Glutamatergic neuron (in vitro differentiated cells): ENCODE data around the gene ZNF316. TPM values are rescaled to one million over a fixed set of nuclear protein-coding genes. Genes with fewer than 3 reads are reported as not detected.
"Not testable (repeated sequence)": the region's sequence is repeated elsewhere in the genome, so short reads cannot be mapped to it uniquely, and the experiment has no call there.

Experiments used
- DNase-seq: peaks from one replicate; pipeline ENCODE4 v3.0.0; 2022
- H3K27ac Mint-ChIP-seq: one replicate; pipeline ENCODE4 v1.8.0; 2020; ENCODE audit warnings: mild to moderate bottlenecking, mixed read lengths, inconsistent platforms; ENCODE audit not compliant: unreplicated experiment
- H3K27me3 Mint-ChIP-seq: one replicate; pipeline ENCODE4 v1.8.0; 2020; ENCODE audit warnings: mild to moderate bottlenecking, moderate library complexity, mixed read lengths, inconsistent platforms; ENCODE audit not compliant: unreplicated experiment
- H3K36me3 Mint-ChIP-seq: one replicate; pipeline ENCODE4 v1.8.0; 2020; ENCODE audit warnings: mild to moderate bottlenecking, mixed read lengths, inconsistent platforms; ENCODE audit not compliant: unreplicated experiment
- H3K4me1 Mint-ChIP-seq: one replicate; pipeline ENCODE4 v1.8.0; 2020; ENCODE audit warnings: mild to moderate bottlenecking, low read depth, mixed read lengths, inconsistent platforms; ENCODE audit not compliant: unreplicated experiment
- H3K4me3 Mint-ChIP-seq: one replicate; pipeline ENCODE4 v1.8.0; 2020; ENCODE audit warnings: mild to moderate bottlenecking, mixed read lengths, inconsistent platforms; ENCODE audit not compliant: unreplicated experiment
- H3K9me3 Mint-ChIP-seq: one replicate; pipeline ENCODE4 v1.8.0; 2020; ENCODE audit warnings: mild to moderate bottlenecking, moderate library complexity, mixed read lengths, inconsistent platforms; ENCODE audit not compliant: unreplicated experiment
- CTCF ChIP-seq: fragments of 200-600 bp; sonication (generic); IDR thresholded peaks from one replicate; pipeline ENCODE4 v1.5.0; 2021; ENCODE audit not compliant: partially characterized antibody, unreplicated experiment
- total RNA-seq: library from RNA; stranded (reverse); fragmentation: NEBNext Ultra II Directional; extraction: Animal tissue kit (Norgen Biotek cat#: 25700); gene quantifications from one replicate; pipeline ENCODE4 v1.2.1, GENCODE V29; 2021; ENCODE audit not compliant: unreplicated experiment

ZNF316 gene
- total RNA-seq, 1 donor from 2014 or later: 51.1 TPM

GRCh38 chr7:6630007-6630849, 6.9 kb upstream of the ZNF316 start:
- Mint-ChIP-seq H3K4me3 (no peak overlapping the region), H3K27ac (no peak overlapping the region), H3K9me3 (peaks cover 4% of the 10 kb centered on the region), H3K27me3 (peaks cover 5% of the 10 kb centered on the region), H3K4me1 (no peaks in the 10 kb centered on the region), H3K36me3 (no peaks in the 10 kb centered on the region)
- no peak for TF ChIP-seq CTCF
- no peak for DNase-seq

GRCh38 chr7:6631605-6632004, 5.5 kb upstream of the ZNF316 start:
- Mint-ChIP-seq H3K4me1 (no peaks in the 10 kb centered on the region), H3K27ac (no peak overlapping the region), H3K4me3 (no peak overlapping the region), H3K36me3 (no peaks in the 10 kb centered on the region), H3K9me3 (peaks cover 5% of the 10 kb centered on the region), H3K27me3 (peaks cover 5% of the 10 kb centered on the region)
- DNase-seq: no peak
- no peak for TF ChIP-seq CTCF

- H3K27me3 Mint-ChIP-seq: peaks cover 10% of the 10 kb centered on the region
- H3K9me3 Mint-ChIP-seq: peaks cover 8% of the 10 kb centered on the region
- H3K4me3 Mint-ChIP-seq: no peak overlapping the region
- H3K4me1 Mint-ChIP-seq: peaks cover 2% of the 10 kb centered on the region
- no peak overlapping the region for H3K27ac Mint-ChIP-seq
- no peaks in the 10 kb centered on the region for H3K36me3 Mint-ChIP-seq
- no peak for DNase-seq
- no peak for TF ChIP-seq CTCF
Observed at GRCh38 chr7:6634021-6634420, 3.1 kb upstream of the ZNF316 start.

- not testable (repeated sequence) for DNase-seq, H3K36me3 Mint-ChIP-seq, H3K27ac Mint-ChIP-seq, H3K4me1 Mint-ChIP-seq, H3K9me3 Mint-ChIP-seq, H3K4me3 Mint-ChIP-seq
- H3K27me3 Mint-ChIP-seq: peaks cover 14% of the 10 kb centered on the region
Observed at GRCh38 chr7:6634971-6635370, 2.1 kb upstream of the ZNF316 start.

GRCh38 chr7:6637544-6638229, 569 bp downstream of the ZNF316 start:
- H3K27ac Mint-ChIP-seq: no peak overlapping the region

More at GRCh38 chr7:6637544-6638229, 569 bp downstream of the ZNF316 start:
- Mint-ChIP-seq H3K9me3 (peaks cover 9% of the 10 kb centered on the region), H3K27me3 (peaks cover 15% of the 10 kb centered on the region), H3K36me3 (no peaks in the 10 kb centered on the region), H3K4me1 (peaks cover 5% of the 10 kb centered on the region), H3K4me3 (peak overlapping the region; percentile 88)
- DNase-seq: peak; percentile 57
- TF ChIP-seq CTCF: peak; percentile 31
